AG04449 (cell line): ENCODE measurements around the gene NDUFV2.

ENCODE experiments used
- CTCF ChIA-PET: fragments of 350-600 bp; formaldehyde crosslinking; extraction: SDS; loops from one replicate; lab custom pipeline; 2021; ENCODE audit warnings: antibody characterized with exemption; lab: Yijun Ruan, JAX
- POLR2A ChIA-PET: fragments of 400-600, 350-600 bp; formaldehyde crosslinking; extraction: SDS; loops from one replicate; lab custom pipeline; 2020; ENCODE audit warnings: antibody characterized with exemption, inconsistent platforms; lab: Yijun Ruan, JAX
- DNase-seq: peaks from one replicate; pipeline ENCODE4 v3.0.0-alpha.2; 2010; ENCODE audit warnings: low read depth, low spot score
- H3K4me3 ChIP-seq: 2 replicates; pipeline ENCODE4 v1.5.1; 2011; ENCODE audit warnings: low read depth, mild to moderate bottlenecking, control low read depth, low read length
- CTCF ChIP-seq: IDR thresholded peaks from one replicate; pipeline ENCODE4 v1.5.1; 2011; ENCODE audit warnings: mild to moderate bottlenecking, moderate library complexity, low read length, control low read depth, inconsistent platforms; ENCODE audit not compliant: insufficient read depth; ENCODE audit errors: missing control alignments

NDUFV2 gene

DNA sequence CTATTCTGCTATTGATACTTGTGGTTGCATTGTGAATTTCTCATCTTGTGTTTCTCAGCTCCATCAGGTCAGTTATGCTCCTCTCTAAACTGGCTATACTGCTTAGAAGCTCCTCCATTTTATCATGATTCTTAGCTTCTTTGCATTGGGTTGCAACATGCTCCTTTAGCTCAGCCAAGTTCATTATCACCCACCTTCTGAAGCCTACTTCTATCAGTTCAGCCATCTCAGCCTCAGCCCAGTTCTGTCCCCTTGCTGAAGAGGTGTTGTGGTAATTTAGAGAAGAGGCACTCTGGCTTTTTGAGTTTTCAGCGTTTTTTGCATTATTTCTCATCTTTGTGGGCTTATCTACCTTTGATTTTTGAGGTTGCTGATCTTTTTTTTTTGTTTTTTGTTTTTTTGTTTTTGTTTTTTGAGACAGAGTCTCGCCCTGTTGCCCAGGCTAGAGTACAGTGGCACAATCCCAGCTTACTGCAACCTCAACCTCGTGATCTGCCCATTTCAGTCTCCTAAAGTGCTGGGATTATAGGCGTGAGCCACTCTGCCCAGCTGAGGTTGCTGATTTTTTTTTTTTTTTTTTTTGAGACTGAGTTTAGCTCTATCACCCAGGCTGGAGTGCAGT, 70.1 kb downstream of the NDUFV2 start:
- DNase-seq = no peak
- ChIA-PET CTCF (interaction anchor here (0.7 to 1.8 kb wide), 2 partner anchors 11 to 16 kb away, joined by 3 read pairs; no protein-coding TSS in a partner anchor), POLR2A (no interaction called here)
- no peak overlapping the region for H3K4me3 ChIP-seq
- TF ChIP-seq CTCF = no peak

GRCh38 chr18:9173770-9174233, 71.3 kb downstream of the NDUFV2 start:
- no peak for DNase-seq
- no peak overlapping the region for H3K4me3 ChIP-seq
- no peak for TF ChIP-seq CTCF
- CTCF ChIA-PET = no interaction called here
- POLR2A ChIA-PET = no interaction called here

GRCh38 chr18:9174302-9174701, 71.8 kb downstream of the NDUFV2 start:
- POLR2A ChIA-PET = no interaction called here
- CTCF ChIA-PET = no interaction called here
- TF ChIP-seq CTCF = no peak
- H3K4me3 ChIP-seq = no peak overlapping the region
- no peak for DNase-seq

DNA sequence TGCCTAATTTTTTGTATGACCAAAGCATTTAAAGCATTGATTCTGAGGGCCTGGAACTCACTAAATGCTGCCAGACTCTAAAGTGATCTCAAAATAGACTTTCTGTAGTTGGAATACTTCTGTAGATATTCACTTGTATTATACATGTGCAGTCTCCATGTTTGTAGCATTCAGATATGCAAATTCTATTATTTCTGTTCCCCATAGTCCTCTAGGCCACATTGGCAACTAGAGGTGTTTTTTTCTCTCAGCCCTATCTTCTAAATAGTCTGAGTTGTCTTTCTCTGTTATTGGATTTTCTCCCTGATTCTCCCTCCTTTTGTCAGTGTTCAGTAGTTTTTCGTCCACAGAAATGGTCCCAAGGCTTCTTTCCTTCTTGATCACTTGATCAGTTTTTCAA, 72.6 kb downstream of the NDUFV2 start:
- no peak for TF ChIP-seq CTCF
- POLR2A ChIA-PET = no interaction called here
- no peak for DNase-seq
- CTCF ChIA-PET = interaction anchor here (2.0 kb wide), 1 partner anchor 101 kb away, joined by 5 read pairs; no protein-coding TSS in a partner anchor
- H3K4me3 ChIP-seq = no peak overlapping the region

DNA sequence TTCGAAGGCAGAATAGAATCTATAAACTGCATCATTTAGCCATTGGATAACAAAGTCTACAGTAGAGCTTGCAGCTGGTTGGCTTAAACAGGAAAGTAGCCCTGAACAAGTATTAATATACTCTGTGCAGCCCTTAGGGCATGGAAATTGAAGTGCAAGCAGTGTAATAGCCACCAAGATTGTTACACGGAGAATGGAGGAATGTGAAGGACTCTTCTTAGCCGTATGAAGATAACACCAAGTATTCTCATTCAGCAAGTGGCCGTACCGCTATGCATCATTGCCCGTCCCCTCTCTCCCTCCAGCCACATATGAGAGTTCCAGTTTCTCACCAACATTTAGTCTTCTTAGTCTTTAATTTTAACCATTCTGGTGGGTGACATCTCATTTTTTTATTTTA, 74.5 kb downstream of the NDUFV2 start:
- ChIA-PET CTCF (interaction anchor here (1.0 kb wide), 1 partner anchor 31 kb away, joined by 4 read pairs; no protein-coding TSS in a partner anchor), POLR2A (no interaction called here)
- no peak for DNase-seq
- H3K4me3 ChIP-seq = no peak overlapping the region
- no peak for TF ChIP-seq CTCF

DNA sequence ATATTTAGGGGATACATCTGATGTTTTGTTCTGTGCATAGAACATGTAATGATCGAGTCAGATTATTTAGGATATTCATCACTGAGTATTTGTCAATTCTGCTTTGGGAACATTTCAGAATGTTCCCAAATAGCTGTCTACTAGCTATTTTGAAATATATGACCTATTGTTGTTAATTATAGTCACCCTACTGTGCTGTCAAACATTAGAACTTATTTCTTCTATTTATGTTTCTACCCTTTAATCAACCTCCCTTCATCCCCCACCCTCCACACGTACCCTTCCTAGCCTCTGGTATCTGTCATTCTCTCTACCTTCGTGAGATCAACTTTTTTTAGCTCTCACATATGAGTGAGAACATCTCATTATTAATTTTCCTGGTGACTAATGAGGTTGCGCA, 75.0 kb downstream of the NDUFV2 start:
- no peak for TF ChIP-seq CTCF
- no peak for DNase-seq
- ChIA-PET CTCF (interaction anchor here (0.7 to 1.0 kb wide), 2 partner anchors 11 to 31 kb away, joined by 3 to 4 read pairs; no protein-coding TSS in a partner anchor), POLR2A (no interaction called here)
- no peak overlapping the region for H3K4me3 ChIP-seq
